Ishikawa (cell line): Measurements from ENCODE around the gene DIS3L2.

Source experiments
- CEBPB ChIP-seq: IDR thresholded peaks from 2 replicates; pipeline ENCODE4 v1.6.1; 2012
- CREB1 ChIP-seq: IDR thresholded peaks from 2 replicates; pipeline ENCODE4 v1.6.1; 2012; ENCODE audit warnings: low read depth
- EGR1 ChIP-seq: IDR thresholded peaks from 2 replicates; pipeline ENCODE4 v1.6.1; 2012
- EP300 ChIP-seq: IDR thresholded peaks from 2 replicates; pipeline ENCODE4 v1.6.1; 2012; ENCODE audit warnings: borderline replicate concordance
- FOXM1 ChIP-seq: IDR thresholded peaks from 2 replicates; pipeline ENCODE4 v1.6.1; 2012; ENCODE audit warnings: low read depth, borderline replicate concordance
- MAX ChIP-seq: IDR thresholded peaks from 2 replicates; pipeline ENCODE4 v1.6.1; 2012
- NFIC ChIP-seq: IDR thresholded peaks from 2 replicates; pipeline ENCODE4 v1.6.1; 2012
- RAD21 ChIP-seq: IDR thresholded peaks from 2 replicates; pipeline ENCODE4 v1.6.1; 2012; ENCODE audit warnings: low read depth
- REST ChIP-seq: IDR thresholded peaks from 2 replicates; pipeline ENCODE4 v1.6.1; 2012; ENCODE audit warnings: low read depth, mild to moderate bottlenecking
- TAF1 ChIP-seq: IDR thresholded peaks from 2 replicates; pipeline ENCODE4 v1.6.1; 2012; ENCODE audit warnings: low read depth, mild to moderate bottlenecking
- TCF12 ChIP-seq: IDR thresholded peaks from 2 replicates; pipeline ENCODE4 v1.6.1; 2012; ENCODE audit warnings: low read depth
- TEAD4 ChIP-seq: IDR thresholded peaks from 2 replicates; pipeline ENCODE4 v1.6.1; 2012
- YY1 ChIP-seq: IDR thresholded peaks from 2 replicates; pipeline ENCODE4 v1.6.1; 2012; ENCODE audit warnings: low read depth
- ZBTB7A ChIP-seq: IDR thresholded peaks from 2 replicates; pipeline ENCODE4 v1.6.1; 2012; ENCODE audit warnings: low read depth
- TF ChIP-seq, protein P1 (sequence below): IDR thresholded peaks from 2 replicates; pipeline ENCODE4 v1.6.1; 2012

DIS3L2 gene

DNA sequence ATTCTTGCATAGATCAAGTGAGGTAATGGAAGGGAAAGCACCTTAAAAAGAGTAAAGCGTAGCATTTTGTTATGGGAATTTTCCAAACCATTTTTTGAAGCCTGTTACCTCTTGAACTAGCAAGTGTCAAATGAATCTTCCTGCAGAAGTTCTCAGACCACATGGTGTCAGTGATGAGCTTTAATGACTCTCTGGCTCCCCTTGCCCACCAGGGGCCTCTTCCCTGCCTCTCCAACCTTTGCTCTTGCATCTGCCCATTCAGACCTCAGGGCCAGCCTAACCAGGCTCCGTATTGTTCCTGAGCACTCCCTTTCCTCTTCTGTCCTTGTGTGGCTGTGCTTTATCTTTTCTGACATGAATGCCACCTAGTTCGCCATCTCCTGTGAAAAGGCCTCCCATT is 155.9 kb downstream of the DIS3L2 start:
- TF ChIP-seq ZBTB7A: no peak
- no peak for TF ChIP-seq TEAD4
- no peak for TF ChIP-seq EGR1
- no peak for TF ChIP-seq TAF1
- TF ChIP-seq FOXM1: no peak

DNA sequence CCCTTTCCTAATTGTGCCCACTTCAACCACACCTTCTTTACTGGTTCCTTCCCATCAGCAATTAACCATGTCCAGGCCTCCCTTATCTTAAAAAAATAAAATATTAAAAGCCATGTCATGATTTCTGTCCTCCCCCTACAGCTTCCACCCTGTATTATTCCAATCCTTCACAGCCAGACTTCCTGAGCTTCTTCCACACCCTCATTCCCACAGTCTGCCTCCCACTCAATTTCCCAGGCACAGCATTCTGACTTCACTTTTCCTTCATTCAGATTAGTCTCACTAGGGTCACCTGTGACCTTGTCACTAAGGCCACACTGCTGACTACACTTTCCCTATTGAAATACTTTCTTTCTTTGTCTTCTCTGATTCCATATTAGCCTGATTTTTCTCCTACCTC is 159.4 kb downstream of the DIS3L2 start:
- TF ChIP-seq TAF1: no peak
- TF ChIP-seq MAX: no peak
- no peak for TF ChIP-seq EP300
- no peak for TF ChIP-seq RAD21
- no peak for TF ChIP-seq NFIC

DNA sequence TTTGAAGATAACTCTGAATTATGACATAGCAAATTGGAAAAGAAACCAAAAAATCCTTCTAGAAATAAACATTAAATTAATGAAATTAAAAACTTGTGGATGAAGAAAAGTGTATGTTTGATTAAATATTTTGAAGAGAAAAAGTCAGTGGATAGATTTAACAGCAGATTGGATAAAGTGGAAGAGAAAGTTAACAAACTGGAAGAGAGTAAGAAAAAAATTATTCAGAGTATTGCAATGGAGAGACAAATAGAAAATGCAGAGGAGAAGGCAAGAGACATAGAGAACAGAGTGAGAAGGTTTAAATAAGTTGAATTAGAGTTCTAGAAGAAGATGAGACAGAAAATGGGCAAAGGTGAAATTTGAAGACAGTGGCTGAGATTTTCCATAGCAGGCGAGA is 162.8 kb downstream of the DIS3L2 start:
- TF ChIP-seq RAD21 (no peak), TCF12 (no peak), TEAD4 (no peak), NFIC (no peak), CEBPB (no peak), EGR1 (no peak), FOXM1 (no peak), CREB1 (no peak), TAF1 (no peak), MAX (no peak)

- no peak for TF ChIP-seq RAD21
- no peak for TF ChIP-seq MAX
- TF ChIP-seq EP300: no peak
- no peak for TF ChIP-seq ZBTB7A
- TF ChIP-seq REST: no peak
- TF ChIP-seq EGR1: no peak
- TF ChIP-seq CREB1: no peak
- no peak for TF ChIP-seq TAF1
- no peak for TF ChIP-seq YY1
- TF ChIP-seq FOXM1: no peak
- no peak for TF ChIP-seq CEBPB
- TF ChIP-seq TEAD4: no peak
- TF ChIP-seq NFIC: no peak
- TF ChIP-seq, protein P1, sequence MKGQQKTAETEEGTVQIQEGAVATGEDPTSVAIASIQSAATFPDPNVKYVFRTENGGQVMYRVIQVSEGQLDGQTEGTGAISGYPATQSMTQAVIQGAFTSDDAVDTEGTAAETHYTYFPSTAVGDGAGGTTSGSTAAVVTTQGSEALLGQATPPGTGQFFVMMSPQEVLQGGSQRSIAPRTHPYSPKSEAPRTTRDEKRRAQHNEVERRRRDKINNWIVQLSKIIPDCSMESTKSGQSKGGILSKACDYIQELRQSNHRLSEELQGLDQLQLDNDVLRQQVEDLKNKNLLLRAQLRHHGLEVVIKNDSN: no peak
- no peak for TF ChIP-seq TCF12
Observed at GRCh38 chr2:232126301-232127099, 165.0 kb downstream of the DIS3L2 start.

GRCh38 chr2:232129483-232129882 is 168.0 kb downstream of the DIS3L2 start:
- TF ChIP-seq, protein P1: no peak
- no peak for TF ChIP-seq CEBPB
- no peak for TF ChIP-seq EGR1
- no peak for TF ChIP-seq RAD21

- TF ChIP-seq, protein P1: no peak
- TF ChIP-seq EP300: no peak
- TF ChIP-seq FOXM1: no peak
- TF ChIP-seq NFIC: no peak
- no peak for TF ChIP-seq TCF12
- TF ChIP-seq CREB1: no peak
- TF ChIP-seq RAD21: no peak
- no peak for TF ChIP-seq REST
- TF ChIP-seq ZBTB7A: no peak
- no peak for TF ChIP-seq TAF1
- no peak for TF ChIP-seq CEBPB
- no peak for TF ChIP-seq MAX
- TF ChIP-seq YY1: no peak
- TF ChIP-seq TEAD4: no peak
- no peak for TF ChIP-seq EGR1
Observed at GRCh38 chr2:232132181-232132580, 170.7 kb downstream of the DIS3L2 start.
